K562 (cell line): ENCODE data around the gene UGP2. TPM values are rescaled to one million over a fixed set of nuclear protein-coding genes. Genes with fewer than 3 reads are reported as not detected.
A peak's percentile ranks its signal among the peaks of the same experiment; 100 is the strongest.

Source experiments
- ATF1 ChIP-seq, 2 experiments: fragments of 450-650 bp in 1 of 2; IDR thresholded peaks; 2 replicates each; pipeline ENCODE4 v1.6.1; 2016; ENCODE audit warnings: missing compliant biosample characterization in 1 of 2, missing genetic modification characterization in 1 of 2
- CBFA2T2 ChIP-seq: fragments of 450-650 bp; conservative IDR thresholded peaks from 2 replicates; pipeline ENCODE4 v1.6.1; 2017; ENCODE audit warnings: mild to moderate bottlenecking
- CBX5 ChIP-seq: IDR thresholded peaks from 2 replicates; pipeline ENCODE4 v1.6.1; 2014; ENCODE audit warnings: low read depth, borderline replicate concordance
- E2F4 ChIP-seq: sonication (generic); formaldehyde crosslinking; IDR thresholded peaks from 2 replicates; pipeline ENCODE4 v1.8.0; 2022; ENCODE audit warnings: mild to moderate bottlenecking, low read depth, missing genetic modification reagents
- EP300 ChIP-seq: IDR thresholded peaks from 2 replicates; pipeline ENCODE4 v1.6.1; 2012; ENCODE audit warnings: low read length, improper control_type of control experiment
- ETV1 ChIP-seq: fragments of 450-650 bp; conservative IDR thresholded peaks from 2 replicates; pipeline ENCODE4 v1.6.1; 2016; ENCODE audit warnings: missing genetic modification characterization, control low read depth, low read depth, missing compliant biosample characterization
- HDAC1 ChIP-seq, 2 experiments: fragments of 450-650 bp; IDR thresholded peaks; 2 replicates each; pipeline ENCODE4 v1.6.1; 2016 to 2017; ENCODE audit warnings: inconsistent platforms in 1 of 2, mild to moderate bottlenecking in 1 of 2, moderate library complexity in 1 of 2
- HDAC2 ChIP-seq: fragments of 450-650 bp; IDR thresholded peaks from 2 replicates; pipeline ENCODE4 v1.6.1; 2016; ENCODE audit warnings: mild to moderate bottlenecking
- HMGN3 ChIP-seq: IDR thresholded peaks from 2 replicates; pipeline ENCODE4 v1.6.1; 2011; ENCODE audit warnings: borderline replicate concordance, low read depth, mild to moderate bottlenecking, mixed read lengths, low read length; ENCODE audit not compliant: insufficient read length; ENCODE audit errors: extremely low read depth
- NCOA1 ChIP-seq: fragments of 450-650 bp; IDR thresholded peaks from 2 replicates; pipeline ENCODE4 v1.6.1; 2016; ENCODE audit warnings: low read depth
- NCOR1 ChIP-seq: fragments of 450-650 bp; IDR thresholded peaks from 2 replicates; pipeline ENCODE4 v1.6.1; 2016; ENCODE audit warnings: mild to moderate bottlenecking, moderate library complexity
- NFIC ChIP-seq: fragments of 450-650 bp; IDR thresholded peaks from 2 replicates; pipeline ENCODE4 v1.6.1; 2017; ENCODE audit warnings: mild to moderate bottlenecking, inconsistent platforms
- NRF1 ChIP-seq, 2 experiments: fragments of 450-650 bp; IDR thresholded peaks in 1 of 2; conservative IDR thresholded peaks in 1 of 2; 2 replicates each; pipeline ENCODE4 v1.6.1; 2014; ENCODE audit warnings: mild to moderate bottlenecking in 2 of 2
- NUFIP1 ChIP-seq: fragments of 450-650 bp; IDR thresholded peaks from 2 replicates; pipeline ENCODE4 v1.6.1; 2018; ENCODE audit not compliant: partially characterized antibody
- PHF20 ChIP-seq: fragments of 450-650 bp; IDR thresholded peaks from 2 replicates; pipeline ENCODE4 v1.6.1; 2018; ENCODE audit not compliant: partially characterized antibody
- PRMT5 ChIP-seq: sonication (generic); formaldehyde crosslinking; IDR thresholded peaks from 2 replicates; pipeline ENCODE4 v1.5.0; 2020; ENCODE audit warnings: missing genetic modification reagents
- SMAD3 ChIP-seq: fragments of 450-650 bp; formaldehyde crosslinking; conservative IDR thresholded peaks from 2 replicates; pipeline ENCODE4 v1.4.0; 2020; ENCODE audit warnings: mild to moderate bottlenecking
- SMARCA4 ChIP-seq: fragments of 450-650 bp; IDR thresholded peaks from 2 replicates; pipeline ENCODE4 v1.6.1; 2016
- ZNF347 ChIP-seq: fragments of 450-650 bp; formaldehyde crosslinking; IDR thresholded peaks from 2 replicates; pipeline ENCODE4 v1.4.0; 2020; ENCODE audit warnings: low read depth, mild to moderate bottlenecking, moderate library complexity
- ZSCAN32 ChIP-seq: fragments of 450-650 bp; formaldehyde crosslinking; IDR thresholded peaks from 2 replicates; pipeline ENCODE4 v1.4.0; 2020; ENCODE audit warnings: mild to moderate bottlenecking, moderate library complexity
- polyA plus RNA-seq, 8 experiments: library from polyadenylated mRNA; depleted of rRNA in 4 of 8; stranded (reverse) in 5 of 8; unstranded in 3 of 8; fragments of >200 nt; fragmentation: Nextera tagmentation in 2 of 8; fragmentation: Illumina TruSeq in 1 of 8; extraction: Ambion mirVana in 2 of 8; extraction: Trizol in 1 of 8; gene quantifications; 2 replicates each; pipeline versions ENCODE4 v1.2.1 to v1.2.3, GENCODE V29; 2011 to 2014; ENCODE audit warnings: inconsistent platforms in 1 of 8, missing spikeins in 1 of 8
- total RNA-seq, 7 experiments: library from RNA; depleted of rRNA in 6 of 7; stranded (reverse); fragments of >200 nt in 6 of 7; fragmentation: Illumina TruSeq in 2 of 7; extraction: Trizol in 2 of 7; gene quantifications; 2 replicates each; pipeline versions ENCODE4 v1.2.1 to v1.2.3, GENCODE V29; 2011 to 2021; ENCODE audit warnings: low replicate concordance in 1 of 7
- TF ChIP-seq, protein P1 (sequence below): fragments of 450-650 bp; IDR thresholded peaks from 2 replicates; pipeline ENCODE4 v1.6.1; 2014; ENCODE audit warnings: low read depth, mild to moderate bottlenecking, moderate library complexity, borderline replicate concordance
- TF ChIP-seq, protein P2 (sequence below): fragments of 250-450 bp; sonication (Bioruptor Pico); IDR thresholded peaks from 2 replicates; pipeline ENCODE4 v1.5.0; 2020; ENCODE audit warnings: mild to moderate bottlenecking, borderline replicate concordance

UGP2 gene
- total and polyA plus RNA-seq, 9 of the 15 experiments (the other 6 are each of a cell fraction or from before 2014, with no cell fraction given), result 25.2 to 69.3 (median 58.9) TPM

GRCh38 chr2:63842149-63843061 lies 709 bp downstream of the UGP2 start (continued):
- peak in 1 of 2 experiments; percentile 32; a peak in 1 of 4 replicates for TF ChIP-seq HDAC1 (IDR thresholded peaks at IDR 0.05)
- TF ChIP-seq HDAC2, result 0 out of 2 replicates have a peak, but pooled peaks have one; percentile 24
- 0 out of 2 replicates have a peak, but pooled peaks have one; percentile 9 for TF ChIP-seq NCOR1
- no peak for TF ChIP-seq NRF1 (conservative IDR thresholded peaks at IDR 0.05 in 1 of 2, IDR thresholded peaks at IDR 0.05 in 1 of 2)
- TF ChIP-seq E2F4 (CRISPR knock-in tag), result no peak
- TF ChIP-seq, protein P1, sequence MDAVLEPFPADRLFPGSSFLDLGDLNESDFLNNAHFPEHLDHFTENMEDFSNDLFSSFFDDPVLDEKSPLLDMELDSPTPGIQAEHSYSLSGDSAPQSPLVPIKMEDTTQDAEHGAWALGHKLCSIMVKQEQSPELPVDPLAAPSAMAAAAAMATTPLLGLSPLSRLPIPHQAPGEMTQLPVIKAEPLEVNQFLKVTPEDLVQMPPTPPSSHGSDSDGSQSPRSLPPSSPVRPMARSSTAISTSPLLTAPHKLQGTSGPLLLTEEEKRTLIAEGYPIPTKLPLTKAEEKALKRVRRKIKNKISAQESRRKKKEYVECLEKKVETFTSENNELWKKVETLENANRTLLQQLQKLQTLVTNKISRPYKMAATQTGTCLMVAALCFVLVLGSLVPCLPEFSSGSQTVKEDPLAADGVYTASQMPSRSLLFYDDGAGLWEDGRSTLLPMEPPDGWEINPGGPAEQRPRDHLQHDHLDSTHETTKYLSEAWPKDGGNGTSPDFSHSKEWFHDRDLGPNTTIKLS, result peak; percentile 30; the same call in 1 of the 2 replicates
- peak; percentile 51; the same call in 1 of the 2 replicates for TF ChIP-seq EP300
- no peak for TF ChIP-seq SMAD3 (CRISPR knock-in tag)
- TF ChIP-seq PRMT5 (CRISPR knock-in tag), result no peak
- TF ChIP-seq, protein P2, sequence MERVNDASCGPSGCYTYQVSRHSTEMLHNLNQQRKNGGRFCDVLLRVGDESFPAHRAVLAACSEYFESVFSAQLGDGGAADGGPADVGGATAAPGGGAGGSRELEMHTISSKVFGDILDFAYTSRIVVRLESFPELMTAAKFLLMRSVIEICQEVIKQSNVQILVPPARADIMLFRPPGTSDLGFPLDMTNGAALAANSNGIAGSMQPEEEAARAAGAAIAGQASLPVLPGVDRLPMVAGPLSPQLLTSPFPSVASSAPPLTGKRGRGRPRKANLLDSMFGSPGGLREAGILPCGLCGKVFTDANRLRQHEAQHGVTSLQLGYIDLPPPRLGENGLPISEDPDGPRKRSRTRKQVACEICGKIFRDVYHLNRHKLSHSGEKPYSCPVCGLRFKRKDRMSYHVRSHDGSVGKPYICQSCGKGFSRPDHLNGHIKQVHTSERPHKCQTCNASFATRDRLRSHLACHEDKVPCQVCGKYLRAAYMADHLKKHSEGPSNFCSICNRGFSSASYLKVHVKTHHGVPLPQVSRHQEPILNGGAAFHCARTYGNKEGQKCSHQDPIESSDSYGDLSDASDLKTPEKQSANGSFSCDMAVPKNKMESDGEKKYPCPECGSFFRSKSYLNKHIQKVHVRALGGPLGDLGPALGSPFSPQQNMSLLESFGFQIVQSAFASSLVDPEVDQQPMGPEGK (CRISPR knock-in tag), result no peak
- TF ChIP-seq CBX5, result no peak
- TF ChIP-seq NCOA1, result no peak
- no peak for TF ChIP-seq ETV1
- no peak for TF ChIP-seq ZNF347
- peak; percentile 68 for TF ChIP-seq SMARCA4
- 0 out of 2 replicates have a peak, but pooled peaks have one; percentile 26 for TF ChIP-seq CBFA2T2
- TF ChIP-seq HMGN3, result no peak
- no peak for TF ChIP-seq ZSCAN32 (CRISPR knock-in tag)
- TF ChIP-seq PHF20, result no peak
- TF ChIP-seq ATF1 (CRISPR knock-in tag; IDR thresholded peaks at IDR 0.05), result no peak
- TF ChIP-seq ATF1 (tag; IDR thresholded peaks at IDR 0.05), result 0 out of 2 replicates have a peak, but pooled peaks have one; percentile 44
- no peak for TF ChIP-seq NFIC
- TF ChIP-seq NUFIP1, result no peak
